Testis (tissue), 2 donors: Measurements from ENCODE around the gene SMOC1.

Experiments
- POLR2A ChIP-seq: fragments of 450-650 bp; IDR thresholded peaks from one replicate; pipeline ENCODE4 v1.6.1; 2017; ENCODE audit warnings: antibody characterized with exemption, mild to moderate bottlenecking, moderate library complexity
- TF ChIP-seq, protein P1 (sequence below), 3 experiments: fragments of 450-650 bp in 2 of 3; fragments of 200-600 bp in 1 of 3; sonication (generic) in 1 of 3; IDR thresholded peaks; one replicate each; pipeline ENCODE4 v1.5.1; 2016 to 2019; ENCODE audit warnings: antibody characterized with exemption in 3 of 3, mild to moderate bottlenecking in 2 of 3, moderate library complexity in 1 of 3

- TF ChIP-seq, protein P1, sequence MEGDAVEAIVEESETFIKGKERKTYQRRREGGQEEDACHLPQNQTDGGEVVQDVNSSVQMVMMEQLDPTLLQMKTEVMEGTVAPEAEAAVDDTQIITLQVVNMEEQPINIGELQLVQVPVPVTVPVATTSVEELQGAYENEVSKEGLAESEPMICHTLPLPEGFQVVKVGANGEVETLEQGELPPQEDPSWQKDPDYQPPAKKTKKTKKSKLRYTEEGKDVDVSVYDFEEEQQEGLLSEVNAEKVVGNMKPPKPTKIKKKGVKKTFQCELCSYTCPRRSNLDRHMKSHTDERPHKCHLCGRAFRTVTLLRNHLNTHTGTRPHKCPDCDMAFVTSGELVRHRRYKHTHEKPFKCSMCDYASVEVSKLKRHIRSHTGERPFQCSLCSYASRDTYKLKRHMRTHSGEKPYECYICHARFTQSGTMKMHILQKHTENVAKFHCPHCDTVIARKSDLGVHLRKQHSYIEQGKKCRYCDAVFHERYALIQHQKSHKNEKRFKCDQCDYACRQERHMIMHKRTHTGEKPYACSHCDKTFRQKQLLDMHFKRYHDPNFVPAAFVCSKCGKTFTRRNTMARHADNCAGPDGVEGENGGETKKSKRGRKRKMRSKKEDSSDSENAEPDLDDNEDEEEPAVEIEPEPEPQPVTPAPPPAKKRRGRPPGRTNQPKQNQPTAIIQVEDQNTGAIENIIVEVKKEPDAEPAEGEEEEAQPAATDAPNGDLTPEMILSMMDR (IDR thresholded peaks at IDR 0.05), result no peak
- no peak for TF ChIP-seq POLR2A
Observed at GRCh38 chr14:69891422-69891821, 12.2 kb downstream of the SMOC1 start.
